SK-N-SH (cell line): ENCODE data around the gene NCAM2. TPM values are rescaled to one million over a fixed set of nuclear protein-coding genes. Genes with fewer than 3 reads are reported as not detected.

Source experiments
- CTCF ChIA-PET: fragments of 300-600, 350-600 bp; formaldehyde crosslinking; extraction: SDS; loops from one replicate; lab custom pipeline; 2021; lab: Yijun Ruan, JAX
- POLR2A ChIA-PET: fragments of 350-600 bp; sonication (Branson Sonifier 250); formaldehyde crosslinking; extraction: SDS; loops from one replicate; lab custom pipeline; 2020; ENCODE audit warnings: antibody characterized with exemption, inconsistent platforms; lab: Yijun Ruan, JAX
- DNase-seq: peaks from one replicate; pipeline ENCODE4 v3.0.0; 2012
- H2AFZ ChIP-seq: fragments of 200-600 bp; sonication (generic); 2 replicates; pipeline ENCODE4 v1.8.1; 2016; ENCODE audit warnings: antibody characterized with exemption, mild to moderate bottlenecking, low read depth
- H3F3A ChIP-seq: fragments of 200-600 bp; sonication (generic); replicated peaks from 2 replicates; pipeline ENCODE3; 2016; ENCODE audit warnings: antibody characterized with exemption, mild to moderate bottlenecking; ENCODE audit not compliant: insufficient read depth
- H3K27ac ChIP-seq, 2 experiments: fragments of 200-500 bp in 1 of 2; fragments of 200-600 bp in 1 of 2; sonication (Bioruptor generic) in 1 of 2; sonication (generic), shearing (Covaris generic) in 1 of 2; 2 replicates each; pipeline versions ENCODE4 v1.5.1 to v1.6.1; 2014 to 2016; ENCODE audit warnings: low read depth in 2 of 2, inconsistent platforms in 1 of 2, low read length in 1 of 2, mild to moderate bottlenecking in 1 of 2, mixed read lengths in 1 of 2
- H3K27me3 ChIP-seq: fragments of 200-600 bp; sonication (generic), shearing (Covaris generic); 2 replicates; pipeline ENCODE4 v1.6.1; 2016; ENCODE audit warnings: mixed run types; ENCODE audit not compliant: insufficient read depth
- H3K36me3 ChIP-seq, 2 experiments: fragments of 200-500 bp in 1 of 2; fragments of 200-600 bp in 1 of 2; sonication (Bioruptor generic) in 1 of 2; sonication (generic) in 1 of 2; replicated peaks in 1 of 2; 2 replicates each; pipeline versions ENCODE3 to v1.5.1; 2014 to 2016; ENCODE audit warnings: low read length in 1 of 2, mild to moderate bottlenecking in 1 of 2; ENCODE audit not compliant: insufficient read depth in 2 of 2, control insufficient read depth in 1 of 2
- H3K4me1 ChIP-seq, 2 experiments: fragments of 200-500 bp in 1 of 2; fragments of 200-600 bp in 1 of 2; sonication (Bioruptor generic) in 1 of 2; sonication (generic), shearing (Covaris generic) in 1 of 2; 2 replicates each; pipeline versions ENCODE4 v1.5.1 to v1.6.1; 2014 to 2016; ENCODE audit warnings: low read depth in 1 of 2, low read length in 1 of 2, mixed run types in 1 of 2; ENCODE audit not compliant: insufficient read depth in 2 of 2, control insufficient read depth in 1 of 2
- H3K4me2 ChIP-seq: fragments of 200-600 bp; sonication (generic), shearing (Covaris generic); 2 replicates; pipeline ENCODE4 v1.6.1; 2017; ENCODE audit warnings: mixed run types
- H3K4me3 ChIP-seq, 2 experiments: fragments of 200-500 bp in 1 of 2; fragments of 200-600 bp in 1 of 2; sonication (Bioruptor generic) in 1 of 2; sonication (generic), shearing (Covaris generic) in 1 of 2; 2 replicates each; pipeline versions ENCODE4 v1.5.1 to v1.8.1; 2014 to 2016; ENCODE audit warnings: low read depth in 2 of 2, inconsistent platforms in 1 of 2, low read length in 1 of 2, mild to moderate bottlenecking in 1 of 2, mixed read lengths in 1 of 2, moderate library complexity in 1 of 2
- H3K79me2 ChIP-seq: fragments of 200-600 bp; sonication (generic); 2 replicates; pipeline ENCODE4 v1.8.1; 2017; ENCODE audit warnings: mild to moderate bottlenecking; ENCODE audit not compliant: insufficient read depth
- H3K9ac ChIP-seq: fragments of 200-600 bp; sonication (generic); 2 replicates; pipeline ENCODE4 v1.6.1; 2017; ENCODE audit warnings: mixed run types
- H3K9me2 ChIP-seq: fragments of 200-600 bp; sonication (generic); 2 replicates; pipeline ENCODE4 v1.6.1; 2017; ENCODE audit warnings: mixed run types
- H3K9me3 ChIP-seq: fragments of 200-600 bp; sonication (generic); 2 replicates; pipeline ENCODE4 v1.6.1; 2017; ENCODE audit warnings: mixed run types, mild to moderate bottlenecking, moderate library complexity
- H4K20me1 ChIP-seq: fragments of 200-600 bp; sonication (generic); 2 replicates; pipeline ENCODE4 v1.6.1; 2017; ENCODE audit warnings: mild to moderate bottlenecking, mixed run types; ENCODE audit not compliant: insufficient read depth
- CTCF ChIP-seq: fragments of 200-600 bp; sonication (generic); IDR thresholded peaks from 2 replicates; pipeline ENCODE4 v1.6.1; 2017; ENCODE audit warnings: antibody characterized with exemption, mild to moderate bottlenecking, moderate library complexity
- ELF1 ChIP-seq: IDR thresholded peaks from 2 replicates; pipeline ENCODE4 v1.4.0; 2012
- EP300 ChIP-seq, 2 experiments: IDR thresholded peaks; 2 replicates each; pipeline versions ENCODE4 v1.4.0 to v1.6.1; 2012; ENCODE audit warnings: borderline replicate concordance in 1 of 2, low read depth in 1 of 2, low read length in 1 of 2
- EZH2phosphoT487 ChIP-seq: fragments of 200-600 bp; sonication (generic); IDR thresholded peaks from 2 replicates; pipeline ENCODE4 v1.6.1; 2017; ENCODE audit warnings: low read depth, mixed run types, mild to moderate bottlenecking, antibody characterized with exemption, moderate library complexity, borderline replicate concordance
- FOSL2 ChIP-seq: IDR thresholded peaks from 2 replicates; pipeline ENCODE4 v1.4.0; 2012; ENCODE audit warnings: low read depth, mild to moderate bottlenecking, moderate library complexity, borderline replicate concordance
- IRF3 ChIP-seq: fragments of 150-350 bp; IDR thresholded peaks from 2 replicates; pipeline ENCODE4 v1.6.1; 2016; ENCODE audit warnings: mild to moderate bottlenecking, low read depth, low read length
- JUND ChIP-seq: IDR thresholded peaks from 2 replicates; pipeline ENCODE4 v1.4.0; 2012
- NFIC ChIP-seq: IDR thresholded peaks from 2 replicates; pipeline ENCODE4 v1.4.0; 2012; ENCODE audit warnings: borderline replicate concordance
- POLR2AphosphoS5 ChIP-seq: IDR thresholded peaks from 2 replicates; pipeline ENCODE4 v1.6.1; 2012; ENCODE audit warnings: low read depth, low read length
- RAD21 ChIP-seq: IDR thresholded peaks from 2 replicates; pipeline ENCODE4 v1.6.1; 2012; ENCODE audit warnings: mild to moderate bottlenecking, low read length
- REST ChIP-seq: IDR thresholded peaks from 2 replicates; pipeline ENCODE4 v1.6.1; 2012; ENCODE audit warnings: mild to moderate bottlenecking, low read depth, low read length, moderate library complexity
- RFX5 ChIP-seq: IDR thresholded peaks from 2 replicates; pipeline ENCODE4 v1.6.1; 2012; ENCODE audit warnings: mild to moderate bottlenecking, improper control_type of control experiment, low read length
- RXRA ChIP-seq: IDR thresholded peaks from 2 replicates; pipeline ENCODE4 v1.4.0; 2012; ENCODE audit warnings: low read depth, mild to moderate bottlenecking, borderline replicate concordance
- SIN3A ChIP-seq: IDR thresholded peaks from 2 replicates; pipeline ENCODE4 v1.6.1; 2012; ENCODE audit warnings: low read depth, mild to moderate bottlenecking, low read length, moderate library complexity, borderline replicate concordance
- TCF12 ChIP-seq: IDR thresholded peaks from 2 replicates; pipeline ENCODE4 v1.4.0; 2012
- TEAD4 ChIP-seq: IDR thresholded peaks from 2 replicates; pipeline ENCODE4 v1.4.0; 2012; ENCODE audit warnings: mild to moderate bottlenecking, borderline replicate concordance; ENCODE audit not compliant: insufficient read depth
- USF2 ChIP-seq: fragments of 150-350 bp; IDR thresholded peaks from 2 replicates; pipeline ENCODE4 v1.6.1; 2017; ENCODE audit warnings: antibody characterized with exemption, low read length, low read depth, borderline replicate concordance
- WGBS: methylation state at CpG from one replicate; pipeline ENCODE4 v1.1.6; 2017; ENCODE audit warnings: low lambda C conversion rate; 5-methylcytosine and 5-hydroxymethylcytosine counted together
- polyA plus RNA-seq, 3 experiments: library from polyadenylated mRNA; depleted of rRNA; stranded (reverse); fragments of >200 nt; gene quantifications; 2 replicates each; pipeline ENCODE4 v1.2.3, GENCODE V29; 2012

Gene NCAM2
- polyA plus RNA-seq, 1 of the 3 experiments (the other 2 are of a cell fraction): 2.1 TPM

- ChIA-PET POLR2A (no interaction called here), CTCF (no interaction called here)
- no peaks in the 10 kb centered on the region for H3K36me3 ChIP-seq
- peak overlapping the region; percentile 64 for H2AFZ ChIP-seq
- no peaks in the 10 kb centered on the region for H3K27me3 ChIP-seq
- 82% methylated on average over 7 of the region's 7 CpGs for WGBS
- no peak overlapping the region for H3K4me3 ChIP-seq
- peak overlapping the region; percentile 61 for H3K9ac ChIP-seq
- H3K4me2 ChIP-seq: peak overlapping the region; percentile 58
- no peaks in the 10 kb centered on the region for H3K79me2 ChIP-seq
- peaks cover 0 to 23% of the 10 kb centered on the region in 2 experiments; a peak in 3 of 4 replicates for H3K4me1 ChIP-seq
- no peaks in the 10 kb centered on the region for H3K9me2 ChIP-seq
- peaks cover 20% of the 10 kb centered on the region for H3F3A ChIP-seq
- H3K27ac ChIP-seq: peak overlapping the region; percentile 85 to 95
- no peak for TF ChIP-seq TCF12
- TF ChIP-seq REST: no peak
- TF ChIP-seq RAD21: no peak
- no peak for TF ChIP-seq JUND
- no peak for TF ChIP-seq SIN3A
- no peaks in the 10 kb centered on the region for H4K20me1 ChIP-seq
- H3K9me3 ChIP-seq: no peaks in the 10 kb centered on the region
- no peak for DNase-seq
Measured at GRCh38 chr21:21199342-21200102, 201.3 kb downstream of the NCAM2 start.

GRCh38 chr21:21200103-21200938, 202.1 kb downstream of the NCAM2 start:
- ChIA-PET CTCF (no interaction called here), POLR2A (no interaction called here)
- TF ChIP-seq JUND (peak; percentile 91), ELF1 (peak; percentile 46; the same call in 1 of the 2 replicates), EZH2phosphoT487 (no peak), USF2 (no peak), RXRA (peak; percentile 73), RFX5 (no peak), SIN3A (no peak), NFIC (peak; percentile 66; the same call in 1 of the 2 replicates), TEAD4 (peak; percentile 78), EP300 (IDR thresholded peaks at IDR 0.05; ENCODE audit: borderline replicate concordance in 1 of 2, low read depth in 1 of 2, low read length in 1 of 2) (peak; percentile 60 to 90; a peak in 3 of 4 replicates), CTCF (no peak), RAD21 (no peak), POLR2AphosphoS5 (peak; percentile 28; the same call in 1 of the 2 replicates), FOSL2 (peak; percentile 88), TCF12 (peak; percentile 85), IRF3 (no peak)

More at GRCh38 chr21:21200103-21200938, 202.1 kb downstream of the NCAM2 start:
- Histone ChIP-seq H3K4me2 (peak overlapping the region; percentile 58), H3K36me3 (no peaks in the 10 kb centered on the region), H3F3A (peaks cover 15% of the 10 kb centered on the region), H3K9ac (peak overlapping the region; percentile 61), H3K79me2 (no peaks in the 10 kb centered on the region), H3K27me3 (no peaks in the 10 kb centered on the region), H3K4me1 (peaks cover 0 to 23% of the 10 kb centered on the region in 2 experiments; a peak in 3 of 4 replicates), H3K9me2 (no peaks in the 10 kb centered on the region), H4K20me1 (no peaks in the 10 kb centered on the region), H3K4me3 (no peak overlapping the region; a peak in 1 of 4 replicates), H3K27ac (peak overlapping the region; percentile 85 to 95), H2AFZ (peak overlapping the region; percentile 83), H3K9me3 (no peaks in the 10 kb centered on the region)
- DNase-seq: no peak
- WGBS: 29% methylated on average over 6 of the region's 6 CpGs
